Retinal pigment epithelial cell (primary cell): ENCODE results near the gene MAP2K2.

ENCODE experiments used
- DNase-seq: peaks from one replicate; pipeline ENCODE4 v3.0.0-alpha.2; 2010; ENCODE audit warnings: low read depth
- H3K4me3 ChIP-seq: 2 replicates; pipeline ENCODE4 v1.5.1; 2011; ENCODE audit warnings: mild to moderate bottlenecking, low read length, control low read depth, moderate library complexity
- CTCF ChIP-seq: conservative IDR thresholded peaks from 2 replicates; pipeline ENCODE4 v1.5.1; 2011; ENCODE audit warnings: low read depth, low read length, control low read depth, inconsistent platforms

MAP2K2 gene

GRCh38 chr19:4062419-4063368 is 61.2 kb downstream of the MAP2K2 start:
- DNase-seq = no peak
- no peak for TF ChIP-seq CTCF
- H3K4me3 ChIP-seq = peak overlapping the region; percentile 71

- TF ChIP-seq CTCF = no peak
- H3K4me3 ChIP-seq = peak overlapping the region; percentile 12
- no peak for DNase-seq
Observed at GRCh38 chr19:4061683-4062418, 62.1 kb downstream of the MAP2K2 start.

- DNase-seq = no peak
- H3K4me3 ChIP-seq = peak overlapping the region; percentile 12
- no peak for TF ChIP-seq CTCF
Observed at GRCh38 chr19:4061178-4061682, 62.7 kb downstream of the MAP2K2 start.

GRCh38 chr19:4060621-4061177 is 63.2 kb downstream of the MAP2K2 start:
- TF ChIP-seq CTCF = no peak
- peak overlapping the region; percentile 12 for H3K4me3 ChIP-seq
- DNase-seq = no peak

- H3K4me3 ChIP-seq = no peak overlapping the region
- no peak for TF ChIP-seq CTCF
- no peak for DNase-seq
Observed at GRCh38 chr19:4059891-4060620, 63.9 kb downstream of the MAP2K2 start.

GRCh38 chr19:4059453-4059871 is 64.5 kb downstream of the MAP2K2 start:
- no peak for TF ChIP-seq CTCF
- no peak for DNase-seq
- no peak overlapping the region for H3K4me3 ChIP-seq
